SH-SY5Y (cell line): ENCODE measurements around the gene PLEKHM1.

Source experiments
- GATA2 ChIP-seq: IDR thresholded peaks from 2 replicates; pipeline ENCODE4 v1.6.1; 2011; ENCODE audit warnings: mild to moderate bottlenecking, low read depth, low read length
- GATA3 ChIP-seq: IDR thresholded peaks from 2 replicates; pipeline ENCODE4 v1.6.1; 2011; ENCODE audit warnings: low read depth, mild to moderate bottlenecking, low read length, moderate library complexity

DNA sequence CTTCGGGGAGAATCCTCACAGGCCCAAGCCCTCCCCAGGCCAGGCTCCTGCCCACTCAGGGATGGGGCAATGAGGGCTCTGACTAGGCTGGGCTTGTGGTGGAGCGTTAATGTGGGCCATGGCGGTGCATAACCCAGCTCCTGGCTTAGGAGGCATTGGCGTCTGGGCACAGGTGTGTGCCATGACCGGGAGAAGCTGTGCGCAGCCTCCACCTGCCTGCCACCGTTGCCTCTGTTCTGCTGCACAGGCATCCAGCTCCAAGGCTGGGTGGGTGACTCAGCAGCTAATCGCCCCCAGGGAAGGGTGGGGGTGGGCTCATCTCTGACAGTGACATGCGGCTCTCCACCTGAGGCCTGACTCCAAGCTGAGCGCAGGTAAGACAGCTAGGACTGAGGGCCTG is 54.4 kb downstream of the PLEKHM1 start:
- TF ChIP-seq GATA2 (no peak), GATA3 (no peak)
